Esophagus muscularis mucosa (tissue), 4 donors: ENCODE measurements around the gene RAB40C.

ENCODE experiments used
- CTCF ChIP-seq, 3 experiments: fragments of 200-600 bp in 2 of 3; fragments of 450-650 bp in 1 of 3; sonication (generic) in 2 of 3; IDR thresholded peaks; one replicate each; pipeline ENCODE4 v1.5.1; 2017 to 2019; ENCODE audit warnings: antibody characterized with exemption in 3 of 3, mild to moderate bottlenecking in 2 of 3, moderate library complexity in 1 of 3
- EP300 ChIP-seq: sonication (generic); formaldehyde crosslinking; IDR thresholded peaks from one replicate; pipeline ENCODE4 v1.6.1; 2017; ENCODE audit warnings: antibody characterized with exemption
- POLR2A ChIP-seq: fragments of 450-650 bp; IDR thresholded peaks from one replicate; pipeline ENCODE4 v1.6.1; 2017; ENCODE audit warnings: antibody characterized with exemption, moderate library complexity, mild to moderate bottlenecking, low read depth
- POLR2AphosphoS5 ChIP-seq, 2 donors: sonication (generic); formaldehyde crosslinking; IDR thresholded peaks; one replicate each; pipeline ENCODE4 v1.6.1; 2017; ENCODE audit warnings: antibody characterized with exemption in 2 of 2

- TF ChIP-seq CTCF (IDR thresholded peaks at IDR 0.05) (no peak), POLR2A (no peak), POLR2AphosphoS5 (IDR thresholded peaks at IDR 0.05) (no peak), EP300 (no peak)
Observed at GRCh38 chr16:582614-583331, 7.1 kb upstream of the RAB40C start.
